Hepatocyte (in vitro differentiated cells): ENCODE data around the gene FRAS1.

Experiments used
- CTCF ChIP-seq: fragments of 200-600 bp; sonication (generic); IDR thresholded peaks from 2 replicates; pipeline ENCODE4 v1.5.1; 2016; ENCODE audit warnings: antibody characterized with exemption, mild to moderate bottlenecking; ENCODE audit not compliant: poor library complexity
- EZH2 ChIP-seq: fragments of 200-600 bp; sonication (generic); IDR thresholded peaks from 2 replicates; pipeline ENCODE4 v1.6.1; 2016; ENCODE audit warnings: antibody characterized with exemption, mild to moderate bottlenecking, borderline replicate concordance
- EZH2phosphoT487 ChIP-seq: fragments of 200-600 bp; sonication (generic); IDR thresholded peaks from one replicate; pipeline ENCODE4 v1.6.1; 2018; ENCODE audit warnings: antibody characterized with exemption, mild to moderate bottlenecking, low read depth, moderate library complexity; ENCODE audit not compliant: unreplicated experiment, severe bottlenecking

- TF ChIP-seq CTCF (no peak), EZH2 (no peak), EZH2phosphoT487 (no peak)
Measured at GRCh38 chr4:78320349-78320935, 263.3 kb downstream of the FRAS1 start.
